Upper lobe of left lung (tissue), 6 donors: ENCODE measurements around the gene UBE2E3. TPM values are rescaled to one million over a fixed set of nuclear protein-coding genes. Genes with fewer than 3 reads are reported as not detected.

Source experiments
- ATAC-seq, 2 donors: fragments of 200-7000 bp; cut with Tn5 transposase; one replicate each; pipeline ENCODE4 v1.9.1; 2022; ENCODE audit warnings: mild to moderate bottlenecking in 2 of 2, moderate library complexity in 2 of 2; ENCODE audit not compliant: low FRiP score in 2 of 2
- DNase-seq, 2 donors: peaks; one replicate each; pipeline ENCODE4 v3.0.0-alpha.2; 2019 to 2020
- H3K27ac ChIP-seq, 4 donors: fragments of 200-600 bp; sonication (generic); one replicate each; pipeline ENCODE4 v1.5.1; 2016 to 2019
- H3K27me3 ChIP-seq, 4 donors: fragments of 200-600 bp; sonication (generic); one replicate each; pipeline ENCODE4 v1.5.1; 2017 to 2019
- H3K36me3 ChIP-seq, 4 donors: fragments of 200-600 bp; sonication (generic); one replicate each; pipeline ENCODE4 v1.5.1; 2016 to 2019
- H3K4me1 ChIP-seq, 4 donors: fragments of 200-600 bp; sonication (generic); one replicate each; pipeline ENCODE4 v1.5.1; 2018 to 2019
- H3K4me3 ChIP-seq, 4 donors: fragments of 200-600 bp; sonication (generic); one replicate each; pipeline ENCODE4 v1.5.1; 2017 to 2019; ENCODE audit warnings: mild to moderate bottlenecking in 2 of 4, moderate library complexity in 1 of 4
- H3K9me3 ChIP-seq, 4 donors: fragments of 200-600 bp; sonication (generic); one replicate each; pipeline ENCODE4 v1.5.1; 2018 to 2019
- CTCF ChIP-seq, 6 experiments: fragments of 450-650 bp in 4 of 6; fragments of 200-600 bp in 2 of 6; sonication (generic) in 2 of 6; IDR thresholded peaks; one replicate each; pipeline ENCODE4 v1.5.1; 2016 to 2019; ENCODE audit warnings: antibody characterized with exemption in 6 of 6
- EP300 ChIP-seq, 4 donors: sonication (generic); formaldehyde crosslinking; IDR thresholded peaks; one replicate each; pipeline ENCODE4 v1.5.1; 2017; ENCODE audit warnings: antibody characterized with exemption in 4 of 4, control low read depth in 2 of 4
- POLR2A ChIP-seq, 4 donors: fragments of 450-650 bp; IDR thresholded peaks; one replicate each; pipeline ENCODE4 v1.5.1; 2016 to 2017; ENCODE audit warnings: antibody characterized with exemption in 4 of 4, mild to moderate bottlenecking in 2 of 4
- POLR2AphosphoS5 ChIP-seq, 2 donors: sonication (generic); formaldehyde crosslinking; IDR thresholded peaks; one replicate each; pipeline ENCODE4 v1.5.1; 2017; ENCODE audit warnings: antibody characterized with exemption in 2 of 2
- WGBS, 2 donors: methylation state at CpG; one replicate each; pipeline ENCODE4 v1.1.5; 2017 to 2018; 5-methylcytosine and 5-hydroxymethylcytosine counted together
- total RNA-seq, 6 donors: library from RNA; depleted of rRNA in 4 of 6; stranded (reverse); fragments of >200 nt in 4 of 6; gene quantifications; one replicate each; pipeline versions ENCODE4 v1.1.0 to v1.2.1, GENCODE V29; 2016 to 2021
- donor health status: DM: no; HTN: no; CAD: no; lungs with moderate emphysema.
- donor health status: DM: no; HTN: yes; CAD: no; lungs with severe emphysema.

The UBE2E3 gene
- total RNA-seq, 6 donors from 2014 or later, result 39.6 to 178 (median 45.4) TPM

- H3K4me1 ChIP-seq, result peaks cover 0 to 4% (median 2%) of the 10 kb centered on the region in 4 donors
- H3K36me3 ChIP-seq, result no peaks in the 10 kb centered on the region
- WGBS, 2 donors, result 93 to 96% methylated on average over 5 of the region's 5 CpGs
- no peak overlapping the region for H3K4me3 ChIP-seq
- DNase-seq (no peak), ATAC-seq (no peak)
- H3K9me3 ChIP-seq, result no peaks in the 10 kb centered on the region
- H3K27ac ChIP-seq, result no peak overlapping the region
- H3K27me3 ChIP-seq, result no peaks in the 10 kb centered on the region
- no peak for TF ChIP-seq EP300 (IDR thresholded peaks at IDR 0.05)
- no peak for TF ChIP-seq CTCF (IDR thresholded peaks at IDR 0.05)
- TF ChIP-seq POLR2A (IDR thresholded peaks at IDR 0.05), result no peak
- no peak for TF ChIP-seq POLR2AphosphoS5 (IDR thresholded peaks at IDR 0.05)
These were observed 24.4 kb downstream of the UBE2E3 start for GRCh38 chr2:181004647-181005325.

- TF ChIP-seq POLR2AphosphoS5 (IDR thresholded peaks at IDR 0.05) (no peak), CTCF (IDR thresholded peaks at IDR 0.05) (no peak)
- no peaks in the 10 kb centered on the region for H3K27me3 ChIP-seq
- DNase-seq, result no peak
- ATAC-seq, result no peak
- no peak overlapping the region for H3K27ac ChIP-seq
- H3K36me3 ChIP-seq, result no peaks in the 10 kb centered on the region
- no peak overlapping the region for H3K4me3 ChIP-seq
- peaks cover 0 to 4% (median 2%) of the 10 kb centered on the region in 4 donors for H3K4me1 ChIP-seq
- H3K9me3 ChIP-seq, result no peaks in the 10 kb centered on the region
These were observed 24.9 kb downstream of the UBE2E3 start for GRCh38 chr2:181005326-181005655.

- no peaks in the 10 kb centered on the region for H3K9me3 ChIP-seq
- 75 to 82% methylated on average over 1 of the region's 1 CpG for WGBS, 2 donors
- DNase-seq, result no peak
These were observed 25.4 kb downstream of the UBE2E3 start for GRCh38 chr2:181005809-181006208.

GRCh38 chr2:181007086-181007837, 26.9 kb downstream of the UBE2E3 start:
- ATAC-seq, result no peak
- Histone ChIP-seq H3K4me1 (peaks cover 3 to 8% (median 4%) of the 10 kb centered on the region in 4 donors), H3K27me3 (no peaks in the 10 kb centered on the region), H3K9me3 (no peaks in the 10 kb centered on the region), H3K36me3 (no peaks in the 10 kb centered on the region), H3K4me3 (no peak overlapping the region), H3K27ac (no peak overlapping the region)
- no peak for TF ChIP-seq POLR2A (IDR thresholded peaks at IDR 0.05)
- no peak for TF ChIP-seq CTCF (IDR thresholded peaks at IDR 0.05)
- TF ChIP-seq EP300 (IDR thresholded peaks at IDR 0.05), result no peak
- TF ChIP-seq POLR2AphosphoS5 (IDR thresholded peaks at IDR 0.05), result no peak
- DNase-seq, result no peak
- WGBS, 2 donors, result 81 to 97% methylated on average over 4 of the region's 4 CpGs

More at GRCh38 chr2:181005809-181006208, 25.4 kb downstream of the UBE2E3 start:
- H3K27ac ChIP-seq, result no peak overlapping the region
- H3K36me3 ChIP-seq, result no peaks in the 10 kb centered on the region
- ATAC-seq, result no peak
- TF ChIP-seq POLR2AphosphoS5 (IDR thresholded peaks at IDR 0.05) (no peak), POLR2A (IDR thresholded peaks at IDR 0.05) (no peak), CTCF (IDR thresholded peaks at IDR 0.05) (no peak), EP300 (IDR thresholded peaks at IDR 0.05) (no peak)
- no peaks in the 10 kb centered on the region for H3K27me3 ChIP-seq
- H3K4me3 ChIP-seq, result no peak overlapping the region
- H3K4me1 ChIP-seq, result peaks cover 0 to 5% (median 4%) of the 10 kb centered on the region in 4 donors
